DND-41 (cell line): Measurements from ENCODE around the gene CACNA1A.

Source experiments
- ATAC-seq: fragments of 200-7000 bp; cut with Tn5 transposase; 3 replicates; pipeline ENCODE4 v1.9.1; 2021; ENCODE audit warnings: low read depth; ENCODE audit not compliant: insufficient read depth
- DNase-seq: peaks from one replicate; pipeline ENCODE4 v3.0.0-alpha.2; 2020
- H2AFZ ChIP-seq: 2 replicates; pipeline ENCODE4 v1.6.0; 2012; ENCODE audit warnings: low read depth, low read length
- H3K27ac ChIP-seq: 2 replicates; pipeline ENCODE4 v1.5.1; 2012; ENCODE audit warnings: low read length, inconsistent platforms
- H3K27me3 ChIP-seq: fragments of 200-600 bp; sonication (generic); 2 replicates; pipeline ENCODE4 v1.6.0; 2012; ENCODE audit warnings: low read length, mild to moderate bottlenecking, inconsistent platforms; ENCODE audit not compliant: insufficient read depth, poor library complexity
- H3K36me3 ChIP-seq: 2 replicates; pipeline ENCODE4 v1.5.1; 2012; ENCODE audit warnings: low read length, inconsistent platforms; ENCODE audit not compliant: insufficient read depth
- H3K4me1 ChIP-seq: 2 replicates; pipeline ENCODE4 v1.5.1; 2012; ENCODE audit warnings: mild to moderate bottlenecking, low read length; ENCODE audit not compliant: insufficient read depth
- H3K4me2 ChIP-seq: 2 replicates; pipeline ENCODE4 v1.6.0; 2012; ENCODE audit warnings: mild to moderate bottlenecking, moderate library complexity, low read length, inconsistent platforms; ENCODE audit not compliant: insufficient read depth
- H3K4me3 ChIP-seq, 2 experiments: fragments of 200-600 bp in 1 of 2; shearing (Covaris generic) in 1 of 2; 2 replicates each; pipeline ENCODE4 v1.5.1; 2012 to 2016; ENCODE audit warnings: inconsistent platforms in 2 of 2, low read length in 2 of 2, mild to moderate bottlenecking in 2 of 2, low read depth in 1 of 2, moderate library complexity in 1 of 2
- H3K79me2 ChIP-seq: 2 replicates; pipeline ENCODE4 v1.6.0; 2012; ENCODE audit warnings: low read length, inconsistent platforms; ENCODE audit not compliant: insufficient read depth
- H3K9ac ChIP-seq: 2 replicates; pipeline ENCODE4 v1.6.0; 2012; ENCODE audit warnings: low read depth, mild to moderate bottlenecking, inconsistent platforms, low read length, moderate library complexity
- H3K9me3 ChIP-seq: 2 replicates; pipeline ENCODE4 v1.5.1; 2012; ENCODE audit warnings: low read length, moderate library complexity, mild to moderate bottlenecking, inconsistent platforms; ENCODE audit not compliant: insufficient read depth, severe bottlenecking
- H4K20me1 ChIP-seq: 2 replicates; pipeline ENCODE4 v1.6.0; 2012; ENCODE audit warnings: low read length; ENCODE audit not compliant: insufficient read depth
- CTCF ChIP-seq: IDR thresholded peaks from 2 replicates; pipeline ENCODE4 v1.5.1; 2012; ENCODE audit warnings: borderline replicate concordance, low read length, moderate library complexity, mild to moderate bottlenecking; ENCODE audit not compliant: poor library complexity, severe bottlenecking; ENCODE audit errors: extremely low read depth
- EZH2 ChIP-seq: IDR thresholded peaks from 3 replicates; pipeline ENCODE4 v1.6.1; 2012; ENCODE audit warnings: borderline replicate concordance, low read depth, mild to moderate bottlenecking, moderate library complexity, low read length, inconsistent platforms; ENCODE audit not compliant: severe bottlenecking

CACNA1A gene

GRCh38 chr19:13447978-13448377 lies 58.3 kb downstream of the CACNA1A start:
- Histone ChIP-seq H2AFZ (no peak overlapping the region), H3K27ac (no peak overlapping the region), H3K27me3 (no peaks in the 10 kb centered on the region), H3K36me3 (no peaks in the 10 kb centered on the region), H4K20me1 (no peaks in the 10 kb centered on the region), H3K9me3 (no peaks in the 10 kb centered on the region), H3K9ac (no peak overlapping the region), H3K4me1 (no peaks in the 10 kb centered on the region), H3K79me2 (no peaks in the 10 kb centered on the region), H3K4me2 (no peak overlapping the region), H3K4me3 (no peak overlapping the region)
- DNase-seq (no peak), ATAC-seq (no peak)
- no peak for TF ChIP-seq CTCF
- no peak for TF ChIP-seq EZH2

- H3K36me3 ChIP-seq, result no peaks in the 10 kb centered on the region
- H2AFZ ChIP-seq, result no peak overlapping the region
- no peak overlapping the region for H3K4me2 ChIP-seq
- H3K27me3 ChIP-seq, result no peaks in the 10 kb centered on the region
- no peaks in the 10 kb centered on the region for H3K9me3 ChIP-seq
- no peaks in the 10 kb centered on the region for H3K4me1 ChIP-seq
- ATAC-seq (peak; percentile 63; the same call in 2 of the 3 replicates), DNase-seq (peak; percentile 63)
- H3K9ac ChIP-seq, result no peak overlapping the region
- no peaks in the 10 kb centered on the region for H3K79me2 ChIP-seq
- TF ChIP-seq CTCF (no peak), EZH2 (no peak)
- no peak overlapping the region for H3K27ac ChIP-seq
- peaks cover 4% of the 10 kb centered on the region; the same call in 1 of the 2 replicates for H4K20me1 ChIP-seq
- H3K4me3 ChIP-seq, result no peak overlapping the region
Measured at GRCh38 chr19:13441810-13442512, 64.3 kb downstream of the CACNA1A start.

GRCh38 chr19:13437919-13438618 lies 68.2 kb downstream of the CACNA1A start:
- Histone ChIP-seq H4K20me1 (peaks cover 4% of the 10 kb centered on the region; the same call in 1 of the 2 replicates), H3K27ac (no peak overlapping the region), H3K9me3 (no peaks in the 10 kb centered on the region), H2AFZ (no peak overlapping the region), H3K4me2 (no peak overlapping the region), H3K36me3 (no peaks in the 10 kb centered on the region), H3K27me3 (no peaks in the 10 kb centered on the region), H3K4me1 (no peaks in the 10 kb centered on the region), H3K79me2 (no peaks in the 10 kb centered on the region), H3K9ac (no peak overlapping the region), H3K4me3 (no peak overlapping the region)
- no peak for DNase-seq
- no peak for TF ChIP-seq EZH2
- TF ChIP-seq CTCF, result no peak
- ATAC-seq, result no peak
